ENCODE results near the gene PLXNB1. TPM values are rescaled to one million over a fixed set of nuclear protein-coding genes. Genes with fewer than 3 reads are reported as not detected.

Gene PLXNB1
- total and polyA plus RNA-seq, 7 donors: 2.3 to 6.1 (median 2.5) TPM

DNA sequence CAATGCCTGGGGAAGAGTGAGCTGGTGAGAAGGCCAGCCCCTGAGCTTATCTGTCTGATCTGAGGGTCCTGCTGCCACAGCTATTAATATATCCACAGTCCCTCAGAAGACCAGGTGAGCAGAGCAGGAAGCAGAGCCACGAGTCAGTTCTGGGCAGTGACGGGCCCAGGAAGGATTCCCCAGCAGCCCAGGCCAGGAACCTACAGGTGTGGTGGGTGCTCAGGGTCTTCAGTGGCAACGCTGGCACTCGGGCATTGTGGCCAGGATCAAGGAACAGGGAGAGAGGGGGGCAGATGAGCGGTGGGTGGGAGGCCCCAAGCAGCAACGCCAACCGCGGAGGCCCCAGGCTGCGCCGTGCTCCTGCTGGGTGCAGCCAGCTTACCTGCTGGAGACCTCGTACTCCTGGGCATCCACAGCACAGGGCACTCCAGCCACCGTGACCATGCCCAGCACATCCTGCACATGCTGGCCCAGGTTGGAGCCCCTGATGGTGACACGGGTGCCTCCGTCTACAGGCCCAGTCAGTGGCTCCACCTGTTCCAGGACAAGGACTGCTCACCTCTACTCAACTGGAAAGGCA is 12.3 kb downstream of the PLXNB1 start:
- ATAC-seq (no peak), DNase-seq (peak; percentile 3 to 39)
- WGBS, 3 donors: 91 to 94% (median 92%) methylated on average over 14 of the region's 14 CpGs
- TF ChIP-seq, protein P1, sequence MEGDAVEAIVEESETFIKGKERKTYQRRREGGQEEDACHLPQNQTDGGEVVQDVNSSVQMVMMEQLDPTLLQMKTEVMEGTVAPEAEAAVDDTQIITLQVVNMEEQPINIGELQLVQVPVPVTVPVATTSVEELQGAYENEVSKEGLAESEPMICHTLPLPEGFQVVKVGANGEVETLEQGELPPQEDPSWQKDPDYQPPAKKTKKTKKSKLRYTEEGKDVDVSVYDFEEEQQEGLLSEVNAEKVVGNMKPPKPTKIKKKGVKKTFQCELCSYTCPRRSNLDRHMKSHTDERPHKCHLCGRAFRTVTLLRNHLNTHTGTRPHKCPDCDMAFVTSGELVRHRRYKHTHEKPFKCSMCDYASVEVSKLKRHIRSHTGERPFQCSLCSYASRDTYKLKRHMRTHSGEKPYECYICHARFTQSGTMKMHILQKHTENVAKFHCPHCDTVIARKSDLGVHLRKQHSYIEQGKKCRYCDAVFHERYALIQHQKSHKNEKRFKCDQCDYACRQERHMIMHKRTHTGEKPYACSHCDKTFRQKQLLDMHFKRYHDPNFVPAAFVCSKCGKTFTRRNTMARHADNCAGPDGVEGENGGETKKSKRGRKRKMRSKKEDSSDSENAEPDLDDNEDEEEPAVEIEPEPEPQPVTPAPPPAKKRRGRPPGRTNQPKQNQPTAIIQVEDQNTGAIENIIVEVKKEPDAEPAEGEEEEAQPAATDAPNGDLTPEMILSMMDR (IDR thresholded peaks at IDR 0.05): no peak
- Histone ChIP-seq H3K27me3 (ENCODE audit: insufficient read depth in 3 of 3, low read length in 2 of 3) (peaks cover 0 to 9% (median 0%) of the 10 kb centered on the region in 3 donors), H3K9me3 (no peaks in the 10 kb centered on the region), H3K36me3 (ENCODE audit: insufficient read depth in 1 of 2, low read depth in 1 of 2) (no peaks in the 10 kb centered on the region), H3K4me3 (no peak overlapping the region), H3K27ac (no peak overlapping the region), H3K4me1 (no peaks in the 10 kb centered on the region)
- intact Hi-C loops (cut with DNase I): no loop called here

- Histone ChIP-seq H3K4me1 (no peaks in the 10 kb centered on the region), H3K4me3 (no peak overlapping the region), H3K9me3 (no peaks in the 10 kb centered on the region), H3K36me3 (ENCODE audit: insufficient read depth in 1 of 2, low read depth in 1 of 2) (no peaks in the 10 kb centered on the region), H3K27me3 (ENCODE audit: insufficient read depth in 3 of 3, low read length in 2 of 3) (no peaks in the 10 kb centered on the region), H3K27ac (no peak overlapping the region)
- DNase-seq: peak in 1 of 2 donors; percentile 1
- TF ChIP-seq, protein P1 (IDR thresholded peaks at IDR 0.05): no peak
- intact Hi-C loops (cut with DNase I): no loop called here
- no peak for ATAC-seq
- WGBS, 3 donors: 94 to 99% (median 96%) methylated on average over 4 of the region's 4 CpGs
Measured at GRCh38 chr3:48416546-48416945, 13.3 kb downstream of the PLXNB1 start.

DNA sequence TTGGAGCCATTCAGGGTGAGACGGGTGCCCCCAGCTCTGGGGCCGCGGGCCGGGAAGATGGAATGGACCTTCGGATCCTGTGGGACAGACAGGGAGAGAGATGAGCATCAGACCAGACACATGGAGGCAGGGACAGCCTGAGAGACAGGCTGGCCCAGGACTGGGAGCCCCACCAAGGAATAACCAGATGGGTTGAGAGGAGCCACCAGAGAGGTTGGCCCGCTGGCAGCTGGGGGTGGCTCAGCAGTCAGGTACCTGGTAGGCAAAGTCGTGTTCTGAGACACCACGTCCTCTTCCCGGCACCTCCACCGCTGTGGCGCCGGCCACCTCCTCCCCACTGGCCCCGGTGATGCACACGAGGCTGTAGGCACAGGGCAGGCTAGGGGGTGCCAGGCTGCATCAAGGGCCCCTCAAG is 13.8 kb downstream of the PLXNB1 start:
- Histone ChIP-seq H3K36me3 (ENCODE audit: insufficient read depth in 1 of 2, low read depth in 1 of 2) (no peaks in the 10 kb centered on the region), H3K4me3 (no peak overlapping the region), H3K4me1 (no peaks in the 10 kb centered on the region), H3K9me3 (no peaks in the 10 kb centered on the region), H3K27ac (no peak overlapping the region), H3K27me3 (ENCODE audit: insufficient read depth in 3 of 3, low read length in 2 of 3) (no peaks in the 10 kb centered on the region)
- intact Hi-C loops (cut with DNase I): no loop called here
- 89 to 95% (median 90%) methylated on average over 14 of the region's 14 CpGs for WGBS, 3 donors
- TF ChIP-seq, protein P1 (IDR thresholded peaks at IDR 0.05): no peak
- DNase-seq (peak; percentile 2 to 49), ATAC-seq (no peak)

GRCh38 chr3:48415251-48415953 is 14.5 kb downstream of the PLXNB1 start:
- Histone ChIP-seq H3K27me3 (ENCODE audit: insufficient read depth in 3 of 3, low read length in 2 of 3) (peaks cover 0 to under 1% (median 0%) of the 10 kb centered on the region in 3 donors), H3K4me1 (no peaks in the 10 kb centered on the region), H3K36me3 (ENCODE audit: insufficient read depth in 1 of 2, low read depth in 1 of 2) (no peaks in the 10 kb centered on the region), H3K9me3 (no peaks in the 10 kb centered on the region), H3K27ac (no peak overlapping the region), H3K4me3 (no peak overlapping the region)
- 88 to 90% (median 89%) methylated on average over 24 of the region's 24 CpGs for WGBS, 3 donors
- TF ChIP-seq, protein P1 (IDR thresholded peaks at IDR 0.05): no peak
- DNase-seq (peak; percentile 4 to 47), ATAC-seq (no peak)
- intact Hi-C loops (cut with DNase I): no loop called here

All from psoas muscle (tissue), 8 donors.